ENCODE data around the gene TRPC3. TPM values are rescaled to one million over a fixed set of nuclear protein-coding genes. Genes with fewer than 3 reads are reported as not detected.
"Not testable (repeated sequence)": the region's sequence is repeated elsewhere in the genome, so short reads cannot be mapped to it uniquely, and the experiment has no call there.

TRPC3 gene
- total RNA-seq, 1 donor from 2014 or later = not detected

- DNase-seq (ENCODE audit: low read depth in 2 of 2) = peak; percentile 55 to 69
Measured at GRCh38 chr4:121950212-121950679, 1.6 kb downstream of the TRPC3 start.

- DNase-seq (ENCODE audit: low read depth in 2 of 2) = no peak
Measured at GRCh38 chr4:121946644-121947043, 5.2 kb downstream of the TRPC3 start.

- no peak for DNase-seq (ENCODE audit: low read depth in 2 of 2)
Measured at GRCh38 chr4:121943941-121944340, 7.9 kb downstream of the TRPC3 start.

- DNase-seq (ENCODE audit: low read depth in 2 of 2) = no peak
Measured at GRCh38 chr4:121939690-121940089, 12.2 kb downstream of the TRPC3 start.

- DNase-seq (ENCODE audit: low read depth in 2 of 2) = peak; percentile 14 to 37
Measured at GRCh38 chr4:121938282-121939092, 13.4 kb downstream of the TRPC3 start.

GRCh38 chr4:121936101-121936500 is 15.8 kb downstream of the TRPC3 start:
- DNase-seq (ENCODE audit: low read depth in 2 of 2) = no peak

- no peak for DNase-seq (ENCODE audit: low read depth in 2 of 2)
Measured at GRCh38 chr4:121934635-121935034, 17.2 kb downstream of the TRPC3 start.

- DNase-seq (ENCODE audit: low read depth in 2 of 2) = no peak
Measured at GRCh38 chr4:121932212-121932974, 19.5 kb downstream of the TRPC3 start.

- DNase-seq (ENCODE audit: low read depth in 2 of 2) = no peak
Measured at GRCh38 chr4:121930304-121930703, 21.6 kb downstream of the TRPC3 start.

GRCh38 chr4:121927948-121928347 is 23.9 kb downstream of the TRPC3 start:
- no peak for DNase-seq (ENCODE audit: low read depth in 2 of 2)

GRCh38 chr4:121926490-121926889 is 25.4 kb downstream of the TRPC3 start:
- not testable (repeated sequence) for DNase-seq (ENCODE audit: low read depth in 2 of 2)

GRCh38 chr4:121923306-121923705 is 28.6 kb downstream of the TRPC3 start:
- DNase-seq (ENCODE audit: low read depth in 2 of 2) = no peak

GRCh38 chr4:121913667-121914066 is 38.2 kb downstream of the TRPC3 start:
- no peak for DNase-seq (ENCODE audit: low read depth in 2 of 2)

- no peak for DNase-seq (ENCODE audit: low read depth in 2 of 2)
Measured at GRCh38 chr4:121908346-121908745, 43.5 kb downstream of the TRPC3 start.

- peak; percentile 63 to 64 for DNase-seq (ENCODE audit: low read depth in 2 of 2)
Measured at GRCh38 chr4:121900132-121900983, 51.5 kb downstream of the TRPC3 start.

- peak; percentile 18 to 27 for DNase-seq (ENCODE audit: low read depth in 2 of 2)
Measured at GRCh38 chr4:121898150-121898549, 53.7 kb downstream of the TRPC3 start.

GRCh38 chr4:121888134-121888533 is 63.7 kb downstream of the TRPC3 start:
- DNase-seq (ENCODE audit: low read depth in 2 of 2) = no peak

GRCh38 chr4:121885115-121885514 is 66.7 kb downstream of the TRPC3 start:
- no peak for DNase-seq (ENCODE audit: low read depth in 2 of 2)

- DNase-seq (ENCODE audit: low read depth in 2 of 2) = no peak
Measured at GRCh38 chr4:121881158-121881557, 70.7 kb downstream of the TRPC3 start.

- no peak for DNase-seq (ENCODE audit: low read depth in 2 of 2)
Measured at GRCh38 chr4:121879135-121879534, 72.7 kb downstream of the TRPC3 start.

GRCh38 chr4:121877041-121877773 is 74.7 kb downstream of the TRPC3 start:
- no peak for DNase-seq (ENCODE audit: low read depth in 2 of 2)

All from lung microvascular endothelial cell (primary cell).